ENCODE measurements around the gene TRIM67.

The TRIM67 gene

DNA sequence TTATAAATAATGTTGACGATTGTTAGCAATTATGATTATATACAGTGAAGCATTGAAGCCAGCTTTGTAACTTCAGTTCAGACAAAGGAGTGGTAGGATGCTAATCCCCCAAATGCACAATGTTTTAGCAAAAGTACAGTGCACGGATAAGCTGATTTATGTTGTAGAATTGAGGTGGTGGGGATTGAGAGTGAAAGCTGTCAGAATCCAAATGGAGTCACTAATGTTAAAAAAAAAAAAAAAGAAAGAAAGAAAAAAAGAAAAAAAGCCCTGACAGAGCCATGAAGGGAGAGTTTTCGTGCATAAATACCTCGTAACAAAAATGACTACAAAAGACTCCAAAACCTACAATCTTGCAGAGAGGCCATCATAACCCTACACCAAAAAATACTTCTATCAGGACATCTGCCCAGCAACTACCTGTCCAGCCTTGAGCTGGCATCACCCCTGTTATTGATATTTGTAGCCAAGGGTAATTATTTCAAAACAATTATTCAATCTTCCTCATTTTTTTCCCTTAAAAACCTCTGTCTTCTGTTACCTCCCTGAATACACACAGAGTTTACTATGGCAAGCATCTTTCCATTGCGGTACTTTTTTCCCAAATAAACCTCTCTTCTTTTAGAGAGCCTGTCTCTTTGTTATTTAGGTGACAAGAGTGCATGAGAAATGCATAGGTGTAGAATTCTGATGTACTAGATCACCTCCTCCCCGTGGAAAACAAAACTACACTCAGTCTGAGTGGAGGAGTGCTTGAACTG, 2.5 kb upstream of the TRIM67 start:
- DNase-seq = no peak

DNA sequence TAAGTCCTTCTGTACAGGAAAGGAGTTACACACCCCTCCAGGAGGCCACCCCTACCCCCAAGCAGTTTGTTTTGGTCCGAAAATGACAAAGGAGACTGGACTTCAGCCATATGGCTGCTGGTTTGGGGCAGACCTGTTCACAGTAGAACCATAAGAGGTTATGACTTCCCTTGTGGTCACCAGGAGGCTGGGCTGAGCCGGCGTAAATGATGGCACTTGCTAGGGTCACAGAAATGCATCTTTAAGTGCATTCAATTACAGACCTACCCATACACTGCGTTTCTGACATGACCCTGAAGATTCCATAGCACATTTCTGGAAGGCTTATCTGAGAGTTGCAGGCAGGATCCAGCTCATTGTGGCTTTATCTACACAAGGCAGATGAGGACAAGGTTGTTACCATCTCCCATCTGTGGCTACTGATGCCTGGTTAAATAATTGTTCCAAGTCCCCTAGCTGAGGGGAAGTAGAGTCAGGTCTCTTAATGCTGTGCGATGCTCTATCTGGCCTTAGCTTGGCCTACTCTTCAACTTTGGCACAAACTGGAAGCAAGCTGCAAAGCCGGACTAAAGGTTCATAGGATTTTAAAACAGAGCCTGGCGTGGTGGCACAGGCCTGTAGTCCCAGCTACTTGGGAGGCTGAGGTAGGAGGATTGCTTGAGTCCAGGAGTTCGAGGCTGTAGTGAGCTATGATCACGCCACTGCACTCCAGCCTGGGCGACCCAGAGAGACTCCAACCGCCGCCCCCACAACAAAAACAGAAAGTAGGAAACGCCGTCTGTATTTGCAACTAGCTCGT, 1.7 kb upstream of the TRIM67 start:
- DNase-seq = no peak

DNA sequence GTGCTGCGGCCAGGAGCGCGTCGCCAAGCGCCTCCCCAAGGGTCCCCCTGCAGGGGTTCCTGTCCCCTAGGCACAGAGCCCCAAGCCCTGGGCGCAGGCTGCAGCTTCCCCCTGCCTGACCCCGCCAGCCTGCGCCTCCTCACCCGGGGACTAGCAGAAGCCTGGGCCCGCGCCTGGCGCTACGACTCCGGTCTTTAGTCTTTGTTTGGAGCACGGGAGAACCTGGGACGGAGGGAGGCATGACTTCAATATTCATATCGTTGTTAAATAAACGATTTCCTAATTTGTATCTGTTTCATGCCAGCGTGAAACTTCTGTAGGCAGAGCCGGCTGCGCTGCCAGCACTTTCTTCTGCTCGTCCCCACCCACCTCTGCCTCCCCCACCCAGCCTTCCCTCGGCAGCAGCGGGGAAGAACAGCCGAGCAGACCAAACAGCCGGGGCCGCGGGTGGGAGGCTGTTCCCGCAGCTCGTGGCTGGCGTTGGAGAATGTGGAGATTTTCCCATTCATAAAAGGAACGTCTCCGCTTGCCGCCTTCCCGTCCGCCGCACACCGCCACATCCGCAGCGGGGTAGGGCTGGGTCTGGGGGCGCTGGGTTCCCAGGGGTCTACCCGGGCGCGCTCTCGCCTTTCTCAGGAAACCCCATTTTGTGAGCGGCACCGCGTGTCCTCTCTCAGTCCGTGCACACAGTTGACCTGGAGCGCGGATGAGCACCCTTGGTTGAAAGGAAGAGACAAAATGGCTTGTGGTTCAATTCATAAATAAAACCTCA, 777 bp upstream of the TRIM67 start:
- peak; percentile 64 for DNase-seq

DNA sequence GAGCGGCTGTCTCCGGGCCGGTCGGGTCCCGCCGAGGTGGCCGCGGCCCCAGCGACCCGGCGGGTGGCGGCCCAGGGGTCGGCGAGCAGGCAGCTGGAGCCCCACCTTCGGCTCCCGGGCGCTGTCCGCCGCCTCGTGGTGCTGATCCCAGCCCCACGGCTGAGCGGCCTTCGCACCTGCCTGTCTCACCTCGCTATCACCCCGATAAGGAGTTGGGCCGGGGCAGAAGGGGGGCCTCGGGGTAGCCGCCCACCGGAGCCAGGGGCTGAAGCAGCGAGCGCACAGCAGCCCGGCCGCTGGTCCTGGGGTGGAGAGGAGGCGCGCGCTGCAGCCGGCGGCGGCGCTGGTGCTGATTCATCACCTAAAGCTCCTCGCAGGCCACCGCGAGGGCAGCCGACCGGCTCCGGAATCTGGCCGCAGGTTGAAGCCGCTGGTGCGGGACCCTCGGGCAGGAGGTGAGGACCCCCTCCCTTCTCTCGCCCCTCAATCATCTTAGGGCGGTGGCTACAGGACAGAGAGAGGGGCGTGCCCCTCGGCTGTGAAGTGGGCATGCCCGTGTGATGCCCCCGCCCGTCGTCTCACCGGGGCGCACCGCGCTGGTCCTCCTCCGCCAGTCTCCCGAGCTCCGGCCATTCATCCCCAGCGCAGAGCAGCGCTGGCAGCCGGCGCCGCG, 575 bp downstream of the TRIM67 start:
- DNase-seq = peak; percentile 76

DNA sequence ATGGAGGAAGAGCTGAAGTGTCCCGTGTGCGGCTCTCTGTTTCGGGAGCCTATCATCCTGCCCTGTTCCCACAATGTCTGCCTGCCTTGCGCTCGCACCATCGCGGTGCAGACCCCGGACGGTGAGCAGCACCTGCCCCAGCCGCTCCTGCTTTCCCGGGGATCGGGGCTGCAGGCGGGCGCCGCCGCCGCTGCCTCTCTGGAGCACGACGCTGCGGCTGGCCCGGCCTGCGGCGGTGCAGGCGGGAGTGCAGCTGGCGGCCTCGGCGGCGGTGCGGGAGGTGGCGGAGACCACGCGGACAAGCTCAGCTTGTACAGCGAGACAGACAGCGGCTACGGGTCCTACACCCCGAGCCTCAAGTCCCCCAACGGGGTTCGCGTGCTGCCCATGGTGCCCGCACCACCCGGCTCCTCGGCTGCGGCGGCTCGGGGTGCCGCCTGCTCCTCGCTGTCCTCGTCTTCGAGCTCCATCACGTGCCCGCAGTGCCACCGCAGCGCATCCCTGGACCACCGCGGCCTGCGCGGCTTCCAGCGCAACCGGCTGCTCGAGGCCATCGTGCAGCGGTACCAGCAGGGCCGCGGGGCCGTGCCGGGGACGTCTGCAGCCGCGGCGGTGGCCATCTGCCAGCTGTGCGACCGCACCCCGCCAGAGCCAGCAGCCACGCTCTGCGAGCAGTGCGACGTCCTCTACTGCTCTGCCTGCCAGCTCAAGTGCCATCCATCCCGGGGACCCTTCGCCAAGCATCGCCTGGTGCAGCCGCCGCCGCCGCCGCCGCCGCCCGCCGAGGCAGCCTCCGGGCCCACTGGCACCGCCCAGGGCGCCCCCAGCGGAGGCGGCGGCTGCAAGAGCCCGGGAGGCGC, 1.3 kb downstream of the TRIM67 start:
- DNase-seq = peak; percentile 65

DNA sequence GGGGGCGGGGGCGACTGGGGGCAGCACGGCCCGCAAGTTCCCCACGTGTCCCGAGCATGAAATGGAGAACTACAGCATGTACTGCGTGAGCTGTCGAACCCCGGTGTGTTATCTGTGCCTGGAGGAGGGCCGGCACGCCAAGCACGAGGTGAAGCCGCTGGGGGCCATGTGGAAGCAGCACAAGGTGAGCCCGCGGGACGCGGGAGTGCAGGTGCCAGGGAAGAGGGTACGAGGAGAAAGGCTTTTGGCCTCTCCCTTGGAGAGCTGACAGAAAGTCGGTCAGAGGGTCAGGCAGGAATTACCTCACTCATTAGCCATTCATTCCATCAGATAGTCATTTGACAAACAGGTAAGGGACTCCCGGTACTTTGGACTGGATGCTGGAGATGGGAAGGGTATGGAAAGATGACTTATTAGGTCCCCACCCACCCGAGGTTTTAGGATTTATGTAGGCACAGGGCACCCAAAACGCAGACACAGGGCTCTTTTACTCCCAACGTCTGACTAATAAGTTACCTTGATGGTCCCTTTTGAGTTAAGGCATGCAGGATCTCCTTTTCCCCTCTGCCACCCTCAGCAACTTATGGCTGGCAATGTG, 2.1 kb downstream of the TRIM67 start:
- DNase-seq = no peak

DNA sequence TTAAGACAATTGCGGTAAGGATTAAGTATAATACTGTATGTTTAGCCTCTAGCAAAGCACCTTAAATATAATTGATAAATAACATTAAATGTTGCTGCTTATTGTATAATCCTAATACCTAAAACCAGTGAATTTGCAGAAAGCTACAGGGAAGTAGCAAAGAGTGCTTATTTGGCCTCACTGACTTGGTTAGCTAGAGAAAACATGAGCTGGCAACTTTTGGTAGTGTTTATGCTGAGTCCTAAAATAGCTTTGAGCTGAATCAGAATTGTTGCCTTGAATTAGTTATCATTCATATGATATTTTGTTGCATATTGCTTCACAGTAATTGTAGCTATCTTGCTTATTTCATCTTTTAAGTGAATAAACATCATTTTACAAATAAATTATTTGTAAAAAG, 3.5 kb downstream of the TRIM67 start:
- DNase-seq = no peak

DNA sequence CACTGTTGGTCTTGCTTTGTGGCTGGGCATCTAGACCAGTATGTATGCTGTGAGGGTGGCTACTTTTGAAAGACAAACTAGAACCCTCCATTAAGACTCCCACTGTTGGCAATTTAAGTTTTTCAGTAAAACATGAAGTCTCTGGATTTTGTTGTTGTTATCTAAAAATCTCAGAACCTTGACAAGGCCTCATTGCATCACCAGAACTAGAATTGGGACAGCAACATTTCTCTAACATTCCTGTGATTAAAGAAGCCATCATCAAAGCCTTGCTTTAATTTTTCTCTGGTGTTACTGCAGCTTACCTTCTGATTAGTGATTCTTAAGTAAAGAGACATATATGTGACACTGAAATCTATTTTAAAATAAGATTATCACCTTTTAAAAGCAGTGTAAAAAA, 4.5 kb downstream of the TRIM67 start:
- no peak for DNase-seq

DNA sequence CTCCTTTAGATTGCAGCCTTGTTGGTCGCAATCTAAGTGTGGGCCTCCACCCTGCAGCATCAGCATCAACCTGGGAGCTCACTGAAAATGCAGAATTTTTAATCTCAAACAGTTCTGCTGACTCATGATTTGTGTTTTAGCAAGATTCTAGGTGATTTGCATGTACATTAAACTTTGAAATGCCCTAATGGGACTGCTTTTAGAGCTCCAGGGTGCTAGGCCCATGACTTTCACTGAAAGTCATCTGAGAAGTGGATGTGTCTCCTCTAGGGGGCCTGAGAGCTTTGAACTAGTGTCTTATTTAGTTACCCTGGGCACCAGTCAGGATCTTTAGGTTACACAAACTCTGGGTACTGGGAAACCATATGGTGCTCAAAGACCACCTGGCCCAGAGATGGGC, 9.0 kb downstream of the TRIM67 start:
- no peak for DNase-seq

DNA sequence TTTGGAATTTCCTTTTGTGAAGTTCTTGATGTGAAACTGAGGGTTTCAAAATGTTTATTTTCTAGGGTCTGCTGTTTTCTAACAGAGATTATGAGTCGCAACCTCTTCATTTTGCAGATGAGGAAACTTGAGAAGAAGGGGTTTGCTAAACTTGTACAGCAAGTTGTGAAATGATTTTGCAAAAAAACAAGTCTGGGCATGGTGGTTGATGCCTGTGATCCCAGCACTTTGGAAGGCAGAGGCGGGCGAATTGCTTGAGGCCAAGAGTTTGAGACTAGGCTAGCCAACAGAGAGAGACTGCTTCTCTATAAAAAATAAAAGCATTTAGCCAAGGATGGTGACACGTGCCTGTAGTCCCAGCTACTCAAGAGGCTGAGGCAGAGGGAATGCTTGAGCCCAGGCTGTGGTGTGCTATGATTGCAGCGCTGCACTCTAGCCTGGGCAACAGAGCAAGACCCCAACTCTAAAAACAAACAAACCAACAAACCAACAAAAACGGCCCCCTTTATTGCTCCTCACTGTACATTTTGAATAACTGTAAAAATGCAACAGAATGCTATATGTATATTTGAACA, 9.9 kb downstream of the TRIM67 start:
- DNase-seq = no peak

DNA sequence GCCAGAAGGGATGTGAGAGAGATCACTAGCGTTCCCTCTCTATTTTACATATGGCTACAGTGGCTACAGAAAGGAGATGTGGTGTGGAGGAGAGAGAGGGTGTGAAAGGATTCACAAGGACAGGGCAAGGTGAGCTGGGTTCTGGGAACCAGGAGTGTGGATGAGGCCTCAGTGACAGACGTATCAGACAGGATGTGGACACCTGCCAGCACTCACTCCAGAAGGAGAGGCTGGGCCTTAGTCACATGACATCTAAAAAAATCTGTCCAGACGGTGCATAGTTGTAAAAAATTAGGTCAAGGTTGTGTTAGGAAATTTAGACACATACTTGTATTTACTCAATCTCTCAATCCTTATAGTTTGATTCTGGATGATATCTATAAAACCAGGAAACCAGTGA, 10.6 kb downstream of the TRIM67 start:
- DNase-seq = no peak

DNA sequence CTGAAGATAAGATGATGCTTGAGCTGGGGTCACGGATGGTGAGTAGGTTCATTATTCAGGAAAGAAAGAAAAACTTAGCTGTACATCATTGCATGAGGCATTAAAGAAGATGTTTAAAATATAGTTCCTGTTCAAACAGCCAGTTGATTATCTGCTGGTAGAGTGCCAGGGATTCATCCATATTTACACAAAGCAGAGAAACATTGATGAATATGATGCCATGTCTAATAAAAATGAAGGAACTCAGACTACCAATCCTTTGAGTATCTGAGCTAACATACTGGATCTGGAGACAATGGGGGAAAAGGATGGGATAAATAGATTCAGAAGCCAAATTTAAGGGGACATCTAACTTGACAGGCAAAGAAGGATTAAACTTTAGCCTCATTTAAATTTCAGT, 14.6 kb downstream of the TRIM67 start:
- DNase-seq = no peak

DNA sequence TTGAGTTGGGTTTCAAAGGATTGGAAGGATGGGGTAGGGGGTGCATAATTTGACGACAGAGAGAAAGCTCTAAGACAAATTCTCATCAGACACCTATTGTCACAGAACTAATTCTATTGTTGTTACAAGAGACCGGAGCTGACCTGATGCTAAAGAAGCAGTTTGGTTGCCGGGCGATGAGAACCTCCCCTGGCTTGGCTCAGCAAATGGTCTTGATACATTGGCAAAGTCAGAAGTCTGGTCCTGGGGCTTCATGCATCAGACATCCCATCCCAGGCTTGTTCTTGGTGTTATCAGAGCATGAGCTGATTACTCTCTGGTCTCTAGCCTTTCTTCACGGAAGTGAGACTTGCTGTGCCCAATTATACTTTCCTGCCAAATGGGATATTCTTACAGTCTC, 15.4 kb downstream of the TRIM67 start:
- no peak for DNase-seq

DNA sequence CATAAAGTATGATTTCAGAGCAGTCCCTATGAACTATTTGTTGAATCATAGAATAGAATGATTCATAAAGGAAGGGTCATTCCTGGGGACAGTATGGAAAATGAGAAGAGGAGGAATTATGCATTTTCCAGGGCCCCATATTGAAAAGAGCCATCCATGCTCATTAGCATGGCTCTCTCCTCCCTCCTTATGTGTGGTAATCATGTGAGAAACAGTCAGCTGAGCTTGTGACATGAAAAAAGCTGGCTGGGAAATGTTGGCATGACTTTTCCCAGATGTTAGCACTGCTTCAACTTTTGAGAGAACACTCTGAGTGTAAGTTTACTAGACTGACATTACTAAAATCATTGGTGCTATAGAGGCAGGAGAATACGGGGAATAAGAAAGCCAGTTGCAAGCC, 16.1 kb downstream of the TRIM67 start:
- no peak for DNase-seq

DNA sequence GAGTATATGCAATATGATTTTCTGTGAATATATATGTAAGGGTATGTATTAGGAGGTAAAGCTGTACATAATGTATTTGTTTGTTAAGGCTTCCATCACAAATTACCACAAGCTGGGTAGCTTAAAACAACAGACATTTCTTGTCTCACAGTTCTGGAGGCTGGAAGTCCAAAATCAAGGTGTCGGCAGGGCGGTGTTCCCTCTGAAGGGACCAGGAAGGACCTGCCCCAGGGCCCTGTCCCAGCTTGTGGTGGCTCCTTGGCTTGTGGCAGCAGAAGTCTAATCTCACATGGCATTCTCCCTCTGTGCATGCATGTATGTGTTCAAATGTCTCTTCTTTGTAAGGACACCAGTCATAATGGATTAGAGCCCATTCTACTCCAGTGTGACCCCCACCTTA, 17.1 kb downstream of the TRIM67 start:
- no peak for DNase-seq

DNA sequence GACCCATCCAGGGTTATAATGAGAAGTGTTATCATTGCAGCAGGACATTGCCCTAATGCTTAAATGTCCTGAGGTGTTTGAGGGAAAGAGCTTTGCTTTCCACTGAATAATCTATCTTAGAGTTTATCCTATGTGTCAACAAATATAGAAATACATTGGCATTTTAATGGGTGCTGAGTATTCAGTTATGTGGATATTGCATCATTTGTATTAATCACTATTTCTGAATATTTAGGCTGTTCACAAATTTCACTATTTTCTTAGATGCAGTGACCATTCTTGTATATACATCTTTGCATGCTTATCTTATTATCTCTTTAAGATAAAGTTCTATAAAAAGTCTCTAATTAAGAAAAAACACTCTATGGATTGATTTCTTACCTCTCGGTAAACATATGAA, 18.2 kb downstream of the TRIM67 start:
- DNase-seq = no peak

DNA sequence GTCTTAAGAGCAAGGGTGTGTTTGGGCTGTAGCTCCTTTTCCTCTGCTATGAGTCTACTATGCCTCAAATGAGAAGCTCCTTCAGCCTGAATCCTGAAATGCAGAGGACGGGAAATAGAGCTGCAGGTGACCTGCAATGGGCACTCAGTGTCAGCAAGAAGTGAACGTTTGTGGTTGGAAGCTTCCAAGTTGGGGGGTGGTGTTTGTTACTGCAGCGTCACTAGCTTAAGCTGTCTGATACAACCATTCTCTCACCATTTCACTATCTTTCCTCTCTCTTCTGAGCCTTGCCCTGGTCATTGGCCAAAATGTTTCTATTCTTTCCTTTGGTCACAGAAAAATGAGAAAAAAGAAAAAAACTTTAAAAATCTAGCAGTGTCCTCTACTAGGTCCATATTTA, 19.4 kb downstream of the TRIM67 start:
- DNase-seq = no peak

DNA sequence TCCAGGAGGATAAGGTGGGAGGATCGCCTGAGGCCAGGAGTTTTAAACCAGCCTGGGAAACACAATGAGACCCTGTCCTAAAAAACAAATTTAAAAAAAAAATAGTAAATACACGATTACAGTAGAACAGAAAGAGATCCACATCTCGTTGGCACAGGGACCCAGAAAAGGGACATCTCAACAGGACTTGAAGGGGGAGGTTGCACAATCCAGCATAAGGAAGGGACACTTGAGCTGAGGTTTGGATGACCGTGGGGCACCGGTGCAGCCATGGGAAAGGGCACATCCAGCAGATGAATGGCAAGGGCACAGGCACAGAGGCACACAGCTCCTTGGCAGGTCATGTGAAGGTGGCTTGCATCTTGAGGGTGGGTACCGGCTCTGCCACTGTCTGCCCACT, 20.5 kb downstream of the TRIM67 start:
- DNase-seq = no peak

DNA sequence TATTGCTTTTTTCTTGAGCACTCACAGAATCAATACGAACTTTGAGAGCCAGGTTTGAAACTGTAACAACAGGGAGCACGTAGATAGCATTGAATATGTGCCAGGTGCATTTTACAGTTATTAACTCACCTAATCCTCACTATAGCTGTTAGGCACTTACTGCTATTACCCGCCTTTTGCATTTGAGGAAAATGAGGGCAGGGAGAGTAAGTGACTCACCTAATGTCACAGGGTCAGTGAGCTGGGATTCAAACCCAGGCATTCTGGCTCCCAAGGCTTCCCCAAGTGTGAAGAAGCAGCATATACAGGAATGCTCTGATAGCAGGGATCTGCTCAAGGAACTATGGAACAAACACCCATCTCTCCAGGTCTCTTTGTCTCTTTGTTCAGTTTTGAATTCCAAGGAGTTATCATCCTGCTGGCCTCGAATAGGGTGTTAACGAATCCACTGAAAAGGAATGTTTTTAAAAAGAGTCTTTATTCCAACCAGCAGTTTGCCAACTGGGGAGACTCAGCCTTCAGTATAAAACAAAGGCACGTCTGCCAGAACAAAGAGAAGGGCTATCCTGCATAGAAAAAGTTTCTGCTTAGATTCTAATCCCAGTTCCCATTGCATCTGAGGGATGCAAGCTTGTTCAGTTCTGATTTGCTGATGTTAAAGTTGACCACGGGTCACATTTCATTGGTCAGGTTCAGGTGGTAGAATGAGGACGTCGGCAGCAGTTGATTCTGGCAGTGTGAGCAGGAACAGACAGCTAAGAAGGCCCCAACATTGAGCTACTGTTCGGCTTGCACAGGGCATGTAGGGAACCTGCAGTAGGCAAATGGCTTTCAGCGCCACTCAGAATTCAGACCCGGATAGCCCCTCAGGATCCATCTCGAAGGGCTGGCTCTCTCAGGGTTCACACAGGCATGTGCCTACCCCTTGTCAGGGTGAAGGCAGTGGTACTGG, 22.1 kb downstream of the TRIM67 start:
- no peak for DNase-seq

DNA sequence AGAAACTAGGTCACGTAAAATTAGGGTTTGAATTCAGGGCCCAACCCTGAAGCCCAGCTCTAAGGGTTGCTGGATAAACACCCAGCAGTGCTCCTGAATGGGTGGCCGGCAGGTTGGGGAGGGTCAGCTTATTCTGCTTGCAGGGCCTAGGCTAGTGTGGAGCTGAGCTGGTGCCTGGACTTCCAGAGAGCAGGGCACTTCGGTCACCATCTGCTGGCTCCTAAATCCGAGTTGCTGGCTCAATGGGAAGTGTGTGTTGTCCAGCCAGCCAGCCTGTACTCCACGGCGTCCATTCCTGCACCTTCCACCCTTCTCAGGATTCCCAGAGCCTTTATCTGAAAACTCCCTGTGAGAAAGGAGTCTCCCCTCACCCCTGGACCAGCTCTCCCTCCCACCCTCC, 23.0 kb downstream of the TRIM67 start:
- no peak for DNase-seq
